ENCODE measurements around the gene TTN.

- TF ChIP-seq POLR2AphosphoS5 (IDR thresholded peaks at IDR 0.05; ENCODE audit: insufficient read depth in 1 of 2, low read depth in 1 of 2) (no peak), CTCF (IDR thresholded peaks at IDR 0.05) (no peak), POLR2A (IDR thresholded peaks at IDR 0.05) (no peak)
Measured at GRCh38 chr2:178531168-178531567, 276.1 kb downstream of the TTN start.

All from vagina (tissue), 2 donors.